ENCODE data around the gene TPRN. TPM values are rescaled to one million over a fixed set of nuclear protein-coding genes. Genes with fewer than 3 reads are reported as not detected.

The TPRN gene
- total RNA-seq, 1 experiment from 2014 or later: 5.7 TPM

DNA sequence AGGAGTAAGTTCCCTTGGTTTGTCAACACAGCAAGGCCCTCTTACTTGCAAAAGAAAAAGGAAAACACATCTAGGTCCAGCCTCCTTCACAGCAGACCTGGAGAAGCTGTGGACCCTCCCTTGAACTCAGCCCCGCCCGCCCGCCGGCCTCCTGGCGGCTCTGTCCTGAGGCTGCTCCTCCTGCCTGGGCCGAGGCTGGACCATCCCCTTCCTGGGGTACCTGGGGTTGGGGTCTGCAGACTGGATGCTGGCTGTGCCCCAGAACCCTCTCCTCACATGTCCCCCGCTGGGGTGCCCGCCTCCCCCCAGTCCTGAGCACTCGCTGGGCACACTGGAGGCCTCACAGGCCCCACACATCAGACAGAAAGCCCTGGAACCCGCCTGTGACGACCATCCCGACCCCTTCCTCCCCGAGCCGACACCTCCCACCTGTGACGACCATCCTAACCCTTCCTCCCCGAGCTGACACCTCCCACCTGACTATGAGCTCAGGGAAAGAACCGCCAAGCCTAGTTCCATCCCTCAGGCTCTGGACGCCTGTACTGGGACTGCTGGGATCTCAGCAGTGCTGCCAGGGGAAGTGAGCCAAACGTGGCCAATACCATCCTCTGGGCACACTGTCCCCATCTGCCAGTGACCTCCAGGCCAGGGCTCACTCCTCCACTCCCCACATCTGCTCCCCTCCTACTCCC lies 21.5 kb downstream of the TPRN start:
- no peaks in the 10 kb centered on the region for H3K36me3 ChIP-seq (ENCODE audit: insufficient read depth, low read length)
- DNase-seq: no peak
- H4K20me1 ChIP-seq (ENCODE audit: insufficient read depth, low read depth, low read length): peaks cover 10% of the 10 kb centered on the region; the same call in 1 of the 2 replicates
- H3K4me3 ChIP-seq (ENCODE audit: low read length): no peak overlapping the region
- H3K27ac ChIP-seq (ENCODE audit: low read length): no peak overlapping the region
- no peaks in the 10 kb centered on the region for H3K9me2 ChIP-seq (replicated peaks; ENCODE audit: insufficient read depth, low read length)
- H3K79me2 ChIP-seq (ENCODE audit: low read length): no peaks in the 10 kb centered on the region
- H3K9ac ChIP-seq (ENCODE audit: low read length): no peak overlapping the region
- no peaks in the 10 kb centered on the region for H3K9me3 ChIP-seq (ENCODE audit: low read length)
- no peaks in the 10 kb centered on the region for H3K27me3 ChIP-seq (ENCODE audit: low read length)
- peaks cover 10% of the 10 kb centered on the region for H3K4me1 ChIP-seq (ENCODE audit: low read length)
- H2AFZ ChIP-seq (ENCODE audit: low read length): no peak overlapping the region
- H3K4me2 ChIP-seq (ENCODE audit: low read depth, low read length, poor library complexity, severe bottlenecking): no peak overlapping the region

- Histone ChIP-seq H3K79me2 (ENCODE audit: low read length) (no peaks in the 10 kb centered on the region), H2AFZ (ENCODE audit: low read length) (no peak overlapping the region), H3K9ac (ENCODE audit: low read length) (no peak overlapping the region), H3K27me3 (ENCODE audit: low read length) (no peaks in the 10 kb centered on the region), H3K4me1 (ENCODE audit: low read length) (peaks cover 10% of the 10 kb centered on the region), H4K20me1 (ENCODE audit: insufficient read depth, low read depth, low read length) (peaks cover 11% of the 10 kb centered on the region; the same call in 1 of the 2 replicates), H3K4me2 (ENCODE audit: low read depth, low read length, poor library complexity, severe bottlenecking) (no peak overlapping the region), H3K9me3 (ENCODE audit: low read length) (no peaks in the 10 kb centered on the region), H3K27ac (ENCODE audit: low read length) (no peak overlapping the region), H3K9me2 (replicated peaks; ENCODE audit: insufficient read depth, low read length) (no peaks in the 10 kb centered on the region), H3K4me3 (ENCODE audit: low read length) (no peak overlapping the region), H3K36me3 (ENCODE audit: insufficient read depth, low read length) (no peaks in the 10 kb centered on the region)
- no peak for DNase-seq
These were observed 22.2 kb downstream of the TPRN start for GRCh38 chr9:137178201-137178938.

DNA sequence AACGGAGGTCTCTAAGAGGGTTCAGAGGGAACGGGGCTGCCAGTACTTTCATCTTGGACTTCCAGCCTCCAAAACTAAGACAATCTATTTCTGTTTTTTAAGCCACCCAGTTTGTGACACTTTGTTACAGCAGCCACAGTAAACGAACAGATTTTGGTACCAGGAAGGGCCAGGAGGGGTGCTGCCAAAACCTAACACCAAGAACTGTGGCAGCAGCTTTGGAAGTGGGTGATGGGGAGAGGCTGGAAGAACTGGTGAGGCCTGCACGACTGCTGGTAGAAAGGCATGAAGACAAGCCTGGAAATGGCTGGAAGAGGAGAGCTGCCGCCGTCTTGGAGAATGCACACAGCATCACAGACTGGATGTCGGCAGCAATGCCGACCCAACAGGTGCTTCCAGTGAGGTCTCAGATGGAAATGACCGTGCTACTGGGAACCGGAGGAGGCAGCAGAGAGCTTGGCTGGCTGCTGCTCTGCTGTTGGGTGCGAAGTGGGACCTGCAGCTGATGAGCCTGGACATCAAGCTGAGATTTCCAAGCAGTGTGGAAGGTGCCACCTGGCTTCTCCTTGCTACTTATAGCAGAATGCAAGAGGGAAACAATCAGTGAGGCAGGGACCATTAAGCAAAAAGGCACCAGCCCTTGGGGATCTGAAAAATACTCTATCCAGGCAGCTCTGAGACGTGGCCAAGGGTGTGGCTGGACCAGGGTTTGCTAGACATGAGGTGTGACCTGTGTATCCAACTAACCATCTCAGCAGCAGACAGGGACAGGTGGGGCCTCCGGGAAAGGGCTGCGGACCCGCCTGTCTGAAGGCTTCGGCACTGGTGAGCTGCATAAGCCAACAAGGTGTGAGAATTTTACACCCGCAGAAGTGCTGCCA lies 24.0 kb downstream of the TPRN start:
- no peaks in the 10 kb centered on the region for H3K79me2 ChIP-seq (ENCODE audit: low read length)
- H3K4me1 ChIP-seq (ENCODE audit: low read length): peaks cover 10% of the 10 kb centered on the region
- no peaks in the 10 kb centered on the region for H3K9me3 ChIP-seq (ENCODE audit: low read length)
- H3K36me3 ChIP-seq (ENCODE audit: insufficient read depth, low read length): no peaks in the 10 kb centered on the region
- no peak overlapping the region for H3K4me3 ChIP-seq (ENCODE audit: low read length)
- peaks cover 15% of the 10 kb centered on the region; the same call in 1 of the 2 replicates for H4K20me1 ChIP-seq (ENCODE audit: insufficient read depth, low read depth, low read length)
- H3K9me2 ChIP-seq (replicated peaks; ENCODE audit: insufficient read depth, low read length): no peaks in the 10 kb centered on the region
- no peak overlapping the region for H3K27ac ChIP-seq (ENCODE audit: low read length)
- H3K9ac ChIP-seq (ENCODE audit: low read length): no peak overlapping the region
- DNase-seq: peak; percentile 86
- H3K4me2 ChIP-seq (ENCODE audit: low read depth, low read length, poor library complexity, severe bottlenecking): no peak overlapping the region
- no peaks in the 10 kb centered on the region for H3K27me3 ChIP-seq (ENCODE audit: low read length)
- H2AFZ ChIP-seq (ENCODE audit: low read length): no peak overlapping the region

GRCh38 chr9:137175345-137175961 lies 25.1 kb downstream of the TPRN start:
- DNase-seq: peak; percentile 64
- Histone ChIP-seq H2AFZ (ENCODE audit: low read length) (no peak overlapping the region), H3K27me3 (ENCODE audit: low read length) (no peaks in the 10 kb centered on the region), H3K4me2 (ENCODE audit: low read depth, low read length, poor library complexity, severe bottlenecking) (no peak overlapping the region), H3K9me3 (ENCODE audit: low read length) (no peaks in the 10 kb centered on the region), H3K4me3 (ENCODE audit: low read length) (no peak overlapping the region), H4K20me1 (ENCODE audit: insufficient read depth, low read depth, low read length) (peaks cover 18% of the 10 kb centered on the region; the same call in 1 of the 2 replicates), H3K9me2 (replicated peaks; ENCODE audit: insufficient read depth, low read length) (no peaks in the 10 kb centered on the region), H3K36me3 (ENCODE audit: insufficient read depth, low read length) (no peaks in the 10 kb centered on the region), H3K79me2 (ENCODE audit: low read length) (no peaks in the 10 kb centered on the region), H3K27ac (ENCODE audit: low read length) (no peak overlapping the region), H3K4me1 (ENCODE audit: low read length) (peaks cover 20% of the 10 kb centered on the region), H3K9ac (ENCODE audit: low read length) (no peak overlapping the region)

- Histone ChIP-seq H3K4me1 (ENCODE audit: low read length) (peaks cover 27% of the 10 kb centered on the region), H3K9ac (ENCODE audit: low read length) (no peak overlapping the region), H3K27me3 (ENCODE audit: low read length) (no peaks in the 10 kb centered on the region), H3K9me3 (ENCODE audit: low read length) (no peaks in the 10 kb centered on the region), H3K36me3 (ENCODE audit: insufficient read depth, low read length) (no peaks in the 10 kb centered on the region), H3K79me2 (ENCODE audit: low read length) (no peaks in the 10 kb centered on the region), H4K20me1 (ENCODE audit: insufficient read depth, low read depth, low read length) (peaks cover 22% of the 10 kb centered on the region; the same call in 1 of the 2 replicates), H3K4me3 (ENCODE audit: low read length) (no peak overlapping the region), H2AFZ (ENCODE audit: low read length) (no peak overlapping the region), H3K4me2 (ENCODE audit: low read depth, low read length, poor library complexity, severe bottlenecking) (no peak overlapping the region), H3K9me2 (replicated peaks; ENCODE audit: insufficient read depth, low read length) (no peaks in the 10 kb centered on the region), H3K27ac (ENCODE audit: low read length) (no peak overlapping the region)
- peak; percentile 77 for DNase-seq
These were observed 25.7 kb downstream of the TPRN start for GRCh38 chr9:137174722-137175293.

DNA sequence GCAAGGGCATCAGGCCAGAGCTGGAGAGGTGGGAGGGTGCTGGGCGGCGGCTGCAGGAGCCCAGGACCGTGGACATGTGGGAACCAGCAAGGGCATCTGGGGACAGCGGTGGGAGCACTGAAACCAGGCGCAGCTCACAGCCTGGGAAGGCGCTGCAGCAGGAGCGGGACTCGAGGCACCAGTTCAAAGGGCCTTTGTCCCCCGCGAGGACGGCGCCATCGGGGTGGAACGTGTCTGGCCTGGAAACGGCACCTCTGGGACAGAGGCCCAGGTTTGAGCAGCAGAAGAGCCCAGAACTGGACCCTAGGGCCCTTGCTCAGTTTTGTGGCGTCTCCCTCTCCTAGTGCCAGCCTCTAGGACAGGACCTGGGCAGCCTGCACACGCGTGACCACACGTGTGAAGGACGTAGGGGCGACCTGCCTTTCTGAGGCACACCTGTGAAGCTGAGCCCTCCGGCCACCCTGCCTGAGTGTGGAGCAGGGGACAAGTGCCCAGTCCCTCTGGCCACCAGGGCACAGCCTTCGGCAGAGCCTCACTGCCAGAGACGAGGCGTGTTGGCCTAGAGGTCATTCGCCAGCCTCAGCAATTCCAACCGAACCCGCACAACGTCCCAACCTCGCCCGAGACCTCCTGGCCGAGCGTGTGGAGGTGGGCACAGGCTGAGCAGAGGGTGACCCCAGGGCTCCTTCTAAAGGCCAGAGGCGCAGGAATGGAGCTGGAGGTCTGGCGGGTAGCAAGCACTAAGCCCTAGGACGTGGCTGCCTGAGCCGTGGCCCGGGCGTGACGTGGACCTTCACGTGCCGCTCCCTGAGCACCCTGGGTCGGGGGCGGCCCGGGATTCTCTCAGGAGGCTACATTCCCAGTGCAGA lies 26.5 kb downstream of the TPRN start:
- H3K4me2 ChIP-seq (ENCODE audit: low read depth, low read length, poor library complexity, severe bottlenecking): no peak overlapping the region
- peaks cover 22% of the 10 kb centered on the region; the same call in 1 of the 2 replicates for H4K20me1 ChIP-seq (ENCODE audit: insufficient read depth, low read depth, low read length)
- H3K9ac ChIP-seq (ENCODE audit: low read length): no peak overlapping the region
- no peaks in the 10 kb centered on the region for H3K27me3 ChIP-seq (ENCODE audit: low read length)
- no peak for DNase-seq
- H3K79me2 ChIP-seq (ENCODE audit: low read length): no peaks in the 10 kb centered on the region
- no peaks in the 10 kb centered on the region for H3K9me3 ChIP-seq (ENCODE audit: low read length)
- H3K4me3 ChIP-seq (ENCODE audit: low read length): no peak overlapping the region
- H2AFZ ChIP-seq (ENCODE audit: low read length): no peak overlapping the region
- no peaks in the 10 kb centered on the region for H3K9me2 ChIP-seq (replicated peaks; ENCODE audit: insufficient read depth, low read length)
- H3K27ac ChIP-seq (ENCODE audit: low read length): no peak overlapping the region
- H3K36me3 ChIP-seq (ENCODE audit: insufficient read depth, low read length): no peaks in the 10 kb centered on the region
- peaks cover 34% of the 10 kb centered on the region for H3K4me1 ChIP-seq (ENCODE audit: low read length)
